ENCODE measurements around the gene TFF1.

The TFF1 gene

GRCh38 chr21:42341776-42342542 is 24.4 kb downstream of the TFF1 start:
- no peak overlapping the region for H3K9ac ChIP-seq (ENCODE audit: low read depth, low read length)
- H3K27me3 ChIP-seq (ENCODE audit: insufficient read depth, low read length, poor library complexity) = no peaks in the 10 kb centered on the region
- no peaks in the 10 kb centered on the region for H3K36me3 ChIP-seq (ENCODE audit: insufficient read depth, low read length)
- no peaks in the 10 kb centered on the region for H3K9me3 ChIP-seq (ENCODE audit: insufficient read depth, low read length, severe bottlenecking)
- ATAC-seq (ENCODE audit: insufficient read depth, low read depth) (no peak), DNase-seq (no peak)
- no peaks in the 10 kb centered on the region for H3K4me1 ChIP-seq (ENCODE audit: insufficient read depth, low read length)
- H3K4me3 ChIP-seq (ENCODE audit: low read depth in 1 of 2, low read length in 2 of 2) = no peak overlapping the region
- H3K27ac ChIP-seq (ENCODE audit: low read length) = no peak overlapping the region
- no peaks in the 10 kb centered on the region for H3K79me2 ChIP-seq (ENCODE audit: insufficient read depth, low read length)
- no peak for TF ChIP-seq CTCF (IDR thresholded peaks at IDR 0.05; ENCODE audit: borderline replicate concordance, extremely low read depth, low read length, poor library complexity, severe bottlenecking)
- TF ChIP-seq EZH2 (IDR thresholded peaks at IDR 0.05; ENCODE audit: borderline replicate concordance, low read depth, low read length, severe bottlenecking) = no peak
- H4K20me1 ChIP-seq (ENCODE audit: insufficient read depth, low read length) = no peaks in the 10 kb centered on the region
- H3K4me2 ChIP-seq (ENCODE audit: insufficient read depth, low read length) = no peak overlapping the region
- no peak overlapping the region for H2AFZ ChIP-seq (ENCODE audit: low read depth, low read length)

GRCh38 chr21:42340187-42341050 is 25.9 kb downstream of the TFF1 start:
- ATAC-seq (ENCODE audit: insufficient read depth, low read depth) = no peak

GRCh38 chr21:42338729-42339715 is 27.3 kb downstream of the TFF1 start:
- no peak for ATAC-seq (ENCODE audit: insufficient read depth, low read depth)
- Histone ChIP-seq H3K9me3 (ENCODE audit: insufficient read depth, low read length, severe bottlenecking) (no peaks in the 10 kb centered on the region), H3K9ac (ENCODE audit: low read depth, low read length) (no peak overlapping the region), H4K20me1 (ENCODE audit: insufficient read depth, low read length) (no peaks in the 10 kb centered on the region), H3K27ac (ENCODE audit: low read length) (no peak overlapping the region), H3K4me2 (ENCODE audit: insufficient read depth, low read length) (no peak overlapping the region), H3K79me2 (ENCODE audit: insufficient read depth, low read length) (no peaks in the 10 kb centered on the region), H3K36me3 (ENCODE audit: insufficient read depth, low read length) (no peaks in the 10 kb centered on the region), H3K4me3 (ENCODE audit: low read depth in 1 of 2, low read length in 2 of 2) (no peak overlapping the region), H3K4me1 (ENCODE audit: insufficient read depth, low read length) (no peaks in the 10 kb centered on the region), H3K27me3 (ENCODE audit: insufficient read depth, low read length, poor library complexity) (no peaks in the 10 kb centered on the region), H2AFZ (ENCODE audit: low read depth, low read length) (no peak overlapping the region)
- no peak for TF ChIP-seq CTCF (IDR thresholded peaks at IDR 0.05; ENCODE audit: borderline replicate concordance, extremely low read depth, low read length, poor library complexity, severe bottlenecking)
- TF ChIP-seq EZH2 (IDR thresholded peaks at IDR 0.05; ENCODE audit: borderline replicate concordance, low read depth, low read length, severe bottlenecking) = no peak
- no peak for DNase-seq

More at GRCh38 chr21:42340187-42341050, 25.9 kb downstream of the TFF1 start:
- H3K79me2 ChIP-seq (ENCODE audit: insufficient read depth, low read length) = no peaks in the 10 kb centered on the region
- H3K27me3 ChIP-seq (ENCODE audit: insufficient read depth, low read length, poor library complexity) = no peaks in the 10 kb centered on the region
- no peak overlapping the region for H3K4me3 ChIP-seq (ENCODE audit: low read depth in 1 of 2, low read length in 2 of 2)
- no peaks in the 10 kb centered on the region for H4K20me1 ChIP-seq (ENCODE audit: insufficient read depth, low read length)
- H3K9me3 ChIP-seq (ENCODE audit: insufficient read depth, low read length, severe bottlenecking) = no peaks in the 10 kb centered on the region
- no peak overlapping the region for H3K4me2 ChIP-seq (ENCODE audit: insufficient read depth, low read length)
- no peaks in the 10 kb centered on the region for H3K4me1 ChIP-seq (ENCODE audit: insufficient read depth, low read length)
- no peak for DNase-seq
- H3K9ac ChIP-seq (ENCODE audit: low read depth, low read length) = no peak overlapping the region
- no peak overlapping the region for H2AFZ ChIP-seq (ENCODE audit: low read depth, low read length)
- H3K27ac ChIP-seq (ENCODE audit: low read length) = no peak overlapping the region
- TF ChIP-seq EZH2 (IDR thresholded peaks at IDR 0.05; ENCODE audit: borderline replicate concordance, low read depth, low read length, severe bottlenecking) = no peak
- no peak for TF ChIP-seq CTCF (IDR thresholded peaks at IDR 0.05; ENCODE audit: borderline replicate concordance, extremely low read depth, low read length, poor library complexity, severe bottlenecking)
- H3K36me3 ChIP-seq (ENCODE audit: insufficient read depth, low read length) = no peaks in the 10 kb centered on the region
